A204.1 (cell line): Measurements from ENCODE around the gene FBLN7.

Source experiments
- FAIRE-seq: peaks from 2 replicates; lab custom pipeline; 2012; peaks lifted over from hg19 to GRCh38; lab: Jason Lieb, UNC

The FBLN7 gene

DNA sequence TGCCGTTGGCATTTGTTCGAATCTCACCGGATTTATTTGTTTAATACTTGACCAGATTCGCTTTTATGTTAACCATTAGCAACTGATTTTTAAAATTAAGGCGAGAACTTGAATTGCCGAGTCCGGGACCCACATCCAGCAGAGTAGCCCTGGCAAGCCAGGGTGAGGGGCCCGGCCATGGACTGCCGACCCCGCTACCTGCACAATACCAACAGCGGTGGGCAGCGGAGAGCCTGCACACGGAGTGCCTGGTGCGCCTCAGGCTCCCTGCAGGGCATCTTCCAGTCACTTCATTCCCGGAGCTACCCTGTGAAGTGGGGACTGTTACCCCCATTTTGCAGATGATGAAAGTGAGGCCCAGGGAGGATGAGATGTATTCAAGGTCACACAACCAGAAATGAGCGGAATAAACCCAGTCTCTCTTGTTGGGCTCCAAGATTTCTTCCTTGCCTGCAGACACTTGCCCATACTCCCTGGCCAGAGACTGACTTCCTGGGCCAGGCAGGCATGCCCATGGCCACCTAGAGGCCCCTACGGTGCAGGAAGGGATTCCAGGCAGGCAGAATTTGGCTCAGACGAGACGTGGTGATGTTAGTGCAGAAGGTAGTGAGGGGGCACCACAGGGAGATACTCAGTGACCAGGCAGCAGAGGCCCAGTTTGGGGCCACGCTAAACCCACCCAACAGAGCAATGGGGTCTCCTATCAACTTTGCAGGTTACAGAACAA, 2.9 kb downstream of the FBLN7 start:
- FAIRE-seq, result no peak

DNA sequence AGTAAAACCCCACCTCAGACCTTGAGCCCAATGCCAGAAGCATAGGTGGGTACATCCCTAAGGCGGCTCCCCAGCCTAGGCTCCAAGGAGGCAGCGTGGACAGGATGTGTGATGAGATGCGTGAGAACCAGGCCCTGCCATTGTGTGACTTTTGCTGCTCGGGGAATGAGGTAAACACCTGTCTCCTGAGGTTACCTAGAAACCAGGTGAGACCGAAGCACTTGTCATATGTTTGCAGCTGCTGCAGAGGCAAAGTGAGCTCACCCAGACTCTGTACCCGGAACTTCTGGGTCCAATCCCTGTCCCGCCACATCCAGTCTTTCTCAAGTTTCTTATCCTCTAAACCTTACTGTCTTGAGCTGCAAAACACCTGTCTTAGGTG, 3.4 kb downstream of the FBLN7 start:
- no peak for FAIRE-seq

- no peak for FAIRE-seq
Measured at GRCh38 chr2:112142525-112143078, 4.4 kb downstream of the FBLN7 start.

DNA sequence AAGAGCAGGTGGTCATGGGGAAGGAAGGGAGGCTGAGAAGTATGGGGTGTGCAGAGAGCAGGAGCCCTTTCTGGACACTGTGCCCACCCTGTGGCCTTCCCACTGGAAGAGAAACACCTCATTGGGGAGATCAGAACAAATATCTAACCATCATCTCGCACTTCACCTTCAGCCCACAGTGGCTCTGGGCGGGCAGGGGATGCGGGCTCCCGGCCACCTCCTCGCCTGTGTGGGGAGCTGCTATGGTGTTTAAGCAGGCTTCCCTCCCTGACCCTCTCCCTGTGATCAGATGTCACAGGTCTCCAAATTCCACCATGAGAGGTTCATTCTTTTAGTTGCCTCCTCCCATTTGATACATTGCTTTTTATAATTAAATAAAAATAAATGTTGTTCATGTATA, 5.0 kb downstream of the FBLN7 start:
- no peak for FAIRE-seq

GRCh38 chr2:112144966-112145365, 6.8 kb downstream of the FBLN7 start:
- FAIRE-seq, result no peak

DNA sequence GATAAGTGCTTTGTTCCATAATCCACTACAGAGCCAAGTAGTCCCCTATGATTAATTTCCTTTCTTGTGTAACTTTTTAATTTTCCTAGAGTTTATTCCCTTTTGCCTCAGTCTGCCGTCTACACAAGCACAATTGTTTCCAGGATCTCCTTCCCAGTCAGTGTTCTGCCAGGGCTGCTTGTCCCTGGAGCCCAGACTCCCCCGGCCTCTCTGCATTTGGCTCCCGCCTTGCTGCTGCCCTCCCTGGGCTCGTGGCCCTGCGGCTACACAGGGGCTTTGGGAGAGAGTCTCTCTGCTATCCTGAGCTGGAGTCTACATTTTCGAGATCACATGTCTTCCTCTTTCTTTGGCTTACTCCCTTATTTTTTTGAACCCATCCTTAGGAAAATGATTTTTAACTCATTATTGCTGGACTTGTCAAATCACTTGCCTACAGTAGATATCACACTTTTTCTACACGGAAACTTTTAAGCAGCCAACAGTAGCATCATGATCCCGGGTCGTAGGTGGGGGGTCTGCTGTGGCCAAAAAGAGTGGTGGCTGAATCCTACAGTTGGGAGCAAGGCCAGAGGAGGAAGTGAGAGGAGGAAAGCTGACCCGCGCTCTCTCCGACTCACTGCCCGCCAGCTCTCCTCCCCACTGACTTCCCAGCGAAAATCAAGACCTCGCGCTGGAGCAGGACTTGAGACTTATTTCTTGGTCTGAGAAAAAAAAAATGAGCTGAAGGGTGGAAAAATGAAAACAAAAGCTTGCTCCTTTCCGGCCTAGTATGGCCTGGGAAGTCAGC, 9.4 kb downstream of the FBLN7 start:
- FAIRE-seq, result no peak

DNA sequence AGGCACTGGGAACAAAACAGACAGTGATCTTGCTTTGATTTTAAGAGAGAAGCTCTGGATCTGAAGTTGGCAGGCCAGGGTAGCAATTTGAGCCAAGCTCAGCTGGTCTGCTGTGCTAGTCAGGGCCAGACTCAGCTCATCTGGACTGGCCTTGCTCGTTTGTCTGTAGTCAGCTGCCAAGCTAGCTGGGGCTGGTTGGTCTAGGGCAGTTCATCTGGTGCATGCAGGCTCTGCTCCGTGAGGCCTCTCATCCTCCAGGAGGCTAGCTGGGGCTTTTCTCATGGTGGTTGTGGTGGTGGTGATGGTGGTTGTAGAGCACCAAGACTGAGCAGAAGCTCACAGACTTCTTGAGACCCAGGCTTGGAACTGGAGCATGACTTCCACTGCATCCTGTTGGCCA, 10.3 kb downstream of the FBLN7 start:
- no peak for FAIRE-seq

- no peak for FAIRE-seq
Measured at GRCh38 chr2:112149194-112149593, 11.0 kb downstream of the FBLN7 start.

- no peak for FAIRE-seq
Measured at GRCh38 chr2:112149866-112150435, 11.8 kb downstream of the FBLN7 start.

- no peak for FAIRE-seq
Measured at GRCh38 chr2:112150447-112150846, 12.3 kb downstream of the FBLN7 start.

- FAIRE-seq, result no peak
Measured at GRCh38 chr2:112150851-112151250, 12.7 kb downstream of the FBLN7 start.

GRCh38 chr2:112151271-112151670, 13.1 kb downstream of the FBLN7 start:
- FAIRE-seq, result no peak

DNA sequence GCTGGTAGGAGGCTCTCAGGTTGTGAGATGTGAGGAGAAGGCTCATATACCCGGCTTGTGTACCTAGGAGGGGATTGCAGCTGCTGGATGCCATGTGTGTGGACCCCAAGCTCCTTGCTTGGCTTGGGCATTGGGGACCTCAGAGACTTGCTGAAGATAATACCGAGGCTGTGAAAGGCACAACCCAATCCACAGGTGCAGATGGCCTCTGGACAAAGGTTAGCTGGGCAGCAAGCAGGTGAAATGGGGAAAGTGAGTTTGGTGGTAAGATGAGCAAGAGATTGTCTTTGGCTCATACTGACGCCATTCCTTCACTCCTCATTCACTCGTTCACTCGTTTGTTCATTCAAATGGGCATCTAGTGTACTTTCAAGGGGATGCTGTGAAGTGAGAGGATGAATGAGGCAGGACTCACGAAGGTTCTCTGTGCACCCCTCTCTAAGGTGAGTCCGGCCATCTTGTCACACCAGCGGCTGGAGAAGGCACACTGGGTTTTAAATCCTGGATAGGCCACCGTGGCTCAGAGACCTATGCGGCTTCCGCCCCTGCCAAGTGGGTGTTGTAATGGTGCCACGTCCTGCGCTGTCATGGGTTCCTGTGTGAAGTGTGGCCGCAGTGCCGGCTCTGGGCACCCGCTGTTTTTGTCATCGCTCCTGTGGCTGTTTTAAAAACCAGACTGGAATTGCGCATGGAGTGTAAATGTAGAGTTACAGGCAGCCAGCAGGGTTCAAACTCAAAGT, 13.7 kb downstream of the FBLN7 start:
- FAIRE-seq, result no peak

- FAIRE-seq, result no peak
Measured at GRCh38 chr2:112152476-112153178, 14.4 kb downstream of the FBLN7 start.

GRCh38 chr2:112153179-112153490, 14.9 kb downstream of the FBLN7 start:
- FAIRE-seq, result no peak

DNA sequence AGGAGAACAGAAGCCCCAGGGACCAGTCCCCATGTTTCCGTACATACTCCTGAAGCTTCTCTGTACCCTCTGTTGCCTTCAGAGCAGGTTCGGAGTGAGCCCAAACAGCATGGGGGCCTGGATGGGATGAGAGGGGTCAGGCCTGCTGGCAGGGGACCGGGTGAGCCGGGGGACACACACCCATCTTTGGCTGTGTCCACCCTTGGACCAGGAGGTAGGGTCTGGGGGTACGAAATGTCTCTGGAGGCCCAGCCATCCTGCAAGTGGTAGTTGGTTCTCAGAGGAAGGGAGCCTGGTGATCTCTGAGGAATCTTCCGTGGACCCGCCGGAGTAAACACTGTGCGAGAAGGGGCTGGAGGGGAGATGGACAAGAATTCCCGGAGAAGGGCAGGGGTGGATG, 15.3 kb downstream of the FBLN7 start:
- no peak for FAIRE-seq

- no peak for FAIRE-seq
Measured at GRCh38 chr2:112154246-112155117, 16.3 kb downstream of the FBLN7 start.

DNA sequence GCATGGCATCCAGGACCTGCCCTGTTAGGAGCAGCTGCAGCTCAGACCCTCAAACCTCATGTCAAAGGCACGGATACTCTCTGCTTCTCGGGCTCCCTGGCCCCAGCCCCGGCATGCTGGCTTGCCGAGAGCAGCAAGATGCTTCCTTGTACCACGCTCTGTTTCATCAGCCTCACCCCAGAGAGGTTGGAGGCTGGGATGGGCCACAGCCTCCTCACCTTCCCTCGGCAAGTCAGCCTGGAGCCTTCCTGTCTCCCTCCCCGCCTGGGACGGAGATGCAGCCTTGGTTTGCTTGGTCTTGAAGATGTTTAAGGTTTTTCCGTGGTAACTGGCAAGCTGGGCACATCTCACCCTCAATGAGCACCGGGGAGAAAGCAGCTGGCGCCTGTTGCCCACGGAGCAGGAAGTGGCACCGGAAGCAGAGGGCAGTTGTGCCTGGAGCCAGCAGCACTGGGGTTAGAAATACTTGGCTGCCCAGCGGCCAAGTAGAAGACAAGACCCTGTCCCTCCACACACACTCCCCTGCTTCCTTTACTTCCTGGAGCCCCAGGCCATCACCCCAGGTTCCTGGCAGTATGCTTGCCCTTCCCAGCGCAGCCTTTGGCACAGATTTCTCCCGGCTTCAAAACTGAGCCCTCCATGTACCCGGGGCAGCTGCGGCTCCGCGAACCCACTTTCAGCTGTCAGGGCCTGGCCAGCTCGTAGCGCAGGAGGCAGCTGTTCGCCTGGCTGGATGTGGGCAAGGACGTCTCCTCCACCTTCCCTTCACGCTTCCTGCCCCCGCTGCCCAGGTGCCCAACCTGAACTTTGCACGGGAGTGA, 17.4 kb downstream of the FBLN7 start:
- no peak for FAIRE-seq

DNA sequence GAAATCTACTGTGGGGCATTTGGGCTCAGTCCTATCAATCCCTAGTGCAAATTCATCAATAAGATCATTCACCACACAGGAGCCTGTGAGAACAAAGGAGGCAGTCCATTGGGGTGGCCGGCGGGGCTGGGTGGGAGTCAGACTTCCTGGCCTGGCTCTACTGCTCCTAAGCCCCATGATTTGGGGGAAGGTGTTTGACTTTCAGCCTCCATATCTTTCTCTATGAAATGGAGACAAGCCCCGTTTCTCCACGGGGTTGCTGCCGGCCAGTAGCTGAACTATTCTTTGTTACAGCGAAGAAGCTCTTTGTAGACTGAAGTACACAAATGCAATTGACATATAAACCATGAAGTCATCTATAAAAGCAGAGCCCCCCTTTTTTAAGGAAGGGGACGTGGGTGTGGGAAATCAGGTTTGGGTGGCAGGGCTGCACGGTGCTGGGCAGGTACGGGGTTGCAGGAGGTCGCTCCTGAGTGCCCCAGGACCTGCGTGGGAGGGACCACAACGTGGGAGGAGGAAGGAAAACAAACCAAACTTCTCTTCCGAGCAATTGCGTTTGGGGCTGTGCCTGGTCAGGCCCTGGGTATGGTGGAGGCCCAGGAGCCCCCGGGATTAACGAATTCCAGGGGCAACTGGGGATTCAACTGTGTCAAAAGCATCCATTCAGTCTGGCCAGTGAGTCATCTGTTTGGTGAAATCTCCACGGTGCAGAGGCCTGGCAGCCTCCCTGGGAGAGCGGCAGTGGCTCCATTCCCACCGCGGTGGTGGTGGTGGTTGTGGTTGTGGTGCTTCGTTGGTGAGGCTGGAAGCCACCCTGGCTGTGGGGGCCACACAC, 18.2 kb downstream of the FBLN7 start:
- FAIRE-seq, result no peak
